ENCODE results near the gene MAP3K10. TPM values are rescaled to one million over a fixed set of nuclear protein-coding genes. Genes with fewer than 3 reads are reported as not detected.

The MAP3K10 gene
- total RNA-seq, 1 experiment from 2014 or later = 26.9 TPM

- no peaks in the 10 kb centered on the region for H3K36me3 ChIP-seq (ENCODE audit: low read depth)
- no peak overlapping the region for H3K4me2 ChIP-seq
- ChIA-PET POLR2A (ENCODE audit: unreplicated experiment) (no interaction called here), CTCF (no interaction called here)
- H3F3A ChIP-seq (ENCODE audit: insufficient read depth, low read depth) = peaks cover 15% of the 10 kb centered on the region; the same call in 1 of the 2 replicates
- no peaks in the 10 kb centered on the region for H3K27me3 ChIP-seq (ENCODE audit: insufficient read depth, low read depth)
- no peaks in the 10 kb centered on the region for H3K79me2 ChIP-seq (ENCODE audit: low read depth)
- no peak overlapping the region for H3K4me3 ChIP-seq
- H3K9me3 ChIP-seq (ENCODE audit: insufficient read depth, low read depth) = no peaks in the 10 kb centered on the region
- H3K27ac ChIP-seq = no peak overlapping the region
- H3K4me1 ChIP-seq (replicated peaks; ENCODE audit: insufficient read depth) = no peaks in the 10 kb centered on the region; the same call in 1 of the 2 replicates
- no peaks in the 10 kb centered on the region for H3K9me2 ChIP-seq (ENCODE audit: insufficient read depth)
- BruUV-seq (replicated peaks) = no TSS peak
- DNase-seq = no peak
- no peaks in the 10 kb centered on the region for H4K20me1 ChIP-seq (ENCODE audit: insufficient read depth)
- intact Hi-C loops (cut with micrococcal nuclease; ENCODE audit: unreplicated experiment) = no loop called here
- H2AFZ ChIP-seq = no peak overlapping the region
- TF ChIP-seq, protein P1, sequence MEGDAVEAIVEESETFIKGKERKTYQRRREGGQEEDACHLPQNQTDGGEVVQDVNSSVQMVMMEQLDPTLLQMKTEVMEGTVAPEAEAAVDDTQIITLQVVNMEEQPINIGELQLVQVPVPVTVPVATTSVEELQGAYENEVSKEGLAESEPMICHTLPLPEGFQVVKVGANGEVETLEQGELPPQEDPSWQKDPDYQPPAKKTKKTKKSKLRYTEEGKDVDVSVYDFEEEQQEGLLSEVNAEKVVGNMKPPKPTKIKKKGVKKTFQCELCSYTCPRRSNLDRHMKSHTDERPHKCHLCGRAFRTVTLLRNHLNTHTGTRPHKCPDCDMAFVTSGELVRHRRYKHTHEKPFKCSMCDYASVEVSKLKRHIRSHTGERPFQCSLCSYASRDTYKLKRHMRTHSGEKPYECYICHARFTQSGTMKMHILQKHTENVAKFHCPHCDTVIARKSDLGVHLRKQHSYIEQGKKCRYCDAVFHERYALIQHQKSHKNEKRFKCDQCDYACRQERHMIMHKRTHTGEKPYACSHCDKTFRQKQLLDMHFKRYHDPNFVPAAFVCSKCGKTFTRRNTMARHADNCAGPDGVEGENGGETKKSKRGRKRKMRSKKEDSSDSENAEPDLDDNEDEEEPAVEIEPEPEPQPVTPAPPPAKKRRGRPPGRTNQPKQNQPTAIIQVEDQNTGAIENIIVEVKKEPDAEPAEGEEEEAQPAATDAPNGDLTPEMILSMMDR (conservative IDR thresholded peaks at IDR 0.05) = no peak
- TF ChIP-seq EZH2 (IDR thresholded peaks at IDR 0.05; ENCODE audit: low read depth) = no peak
These were observed 38.7 kb downstream of the MAP3K10 start for GRCh38 chr19:40229926-40230417.

DNA sequence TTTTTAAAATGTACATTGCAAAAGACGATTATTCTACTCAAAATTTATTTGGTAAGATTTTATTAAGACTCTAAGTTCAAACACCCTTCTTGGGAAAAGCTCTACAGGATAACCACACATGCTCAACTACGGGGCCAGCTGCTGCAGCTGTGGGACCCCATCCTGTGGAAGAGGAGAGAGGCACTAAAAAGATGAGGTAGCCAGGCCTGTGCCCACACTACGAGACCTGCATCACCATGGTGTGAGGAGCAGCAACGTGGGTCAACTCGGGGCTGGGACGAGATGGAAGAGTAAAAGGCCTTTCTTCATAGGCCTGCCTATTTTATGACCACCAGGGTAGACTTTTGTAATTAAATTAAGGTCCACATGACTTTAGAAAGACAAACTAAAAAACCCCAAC, 39.8 kb downstream of the MAP3K10 start:
- H3K4me1 ChIP-seq (replicated peaks; ENCODE audit: insufficient read depth) = no peaks in the 10 kb centered on the region
- ChIA-PET POLR2A (ENCODE audit: unreplicated experiment) (no interaction called here), CTCF (no interaction called here)
- intact Hi-C loops (cut with micrococcal nuclease; ENCODE audit: unreplicated experiment) = no loop called here
- no peak overlapping the region for H3K27ac ChIP-seq
- no peaks in the 10 kb centered on the region for H3K36me3 ChIP-seq (ENCODE audit: low read depth)
- H2AFZ ChIP-seq = no peak overlapping the region
- H3K9me2 ChIP-seq (ENCODE audit: insufficient read depth) = no peaks in the 10 kb centered on the region
- H4K20me1 ChIP-seq (ENCODE audit: insufficient read depth) = no peaks in the 10 kb centered on the region
- no peak for TF ChIP-seq EZH2 (IDR thresholded peaks at IDR 0.05; ENCODE audit: low read depth)
- TF ChIP-seq, protein P1 (conservative IDR thresholded peaks at IDR 0.05) = no peak
- no peak overlapping the region for H3K4me2 ChIP-seq
- H3K27me3 ChIP-seq (ENCODE audit: insufficient read depth, low read depth) = no peaks in the 10 kb centered on the region
- H3F3A ChIP-seq (ENCODE audit: insufficient read depth, low read depth) = peaks cover 11% of the 10 kb centered on the region; the same call in 1 of the 2 replicates
- no peak overlapping the region for H3K4me3 ChIP-seq
- no TSS peak for BruUV-seq (replicated peaks)
- DNase-seq = no peak
- H3K79me2 ChIP-seq (ENCODE audit: low read depth) = no peaks in the 10 kb centered on the region
- no peaks in the 10 kb centered on the region for H3K9me3 ChIP-seq (ENCODE audit: insufficient read depth, low read depth)

DNA sequence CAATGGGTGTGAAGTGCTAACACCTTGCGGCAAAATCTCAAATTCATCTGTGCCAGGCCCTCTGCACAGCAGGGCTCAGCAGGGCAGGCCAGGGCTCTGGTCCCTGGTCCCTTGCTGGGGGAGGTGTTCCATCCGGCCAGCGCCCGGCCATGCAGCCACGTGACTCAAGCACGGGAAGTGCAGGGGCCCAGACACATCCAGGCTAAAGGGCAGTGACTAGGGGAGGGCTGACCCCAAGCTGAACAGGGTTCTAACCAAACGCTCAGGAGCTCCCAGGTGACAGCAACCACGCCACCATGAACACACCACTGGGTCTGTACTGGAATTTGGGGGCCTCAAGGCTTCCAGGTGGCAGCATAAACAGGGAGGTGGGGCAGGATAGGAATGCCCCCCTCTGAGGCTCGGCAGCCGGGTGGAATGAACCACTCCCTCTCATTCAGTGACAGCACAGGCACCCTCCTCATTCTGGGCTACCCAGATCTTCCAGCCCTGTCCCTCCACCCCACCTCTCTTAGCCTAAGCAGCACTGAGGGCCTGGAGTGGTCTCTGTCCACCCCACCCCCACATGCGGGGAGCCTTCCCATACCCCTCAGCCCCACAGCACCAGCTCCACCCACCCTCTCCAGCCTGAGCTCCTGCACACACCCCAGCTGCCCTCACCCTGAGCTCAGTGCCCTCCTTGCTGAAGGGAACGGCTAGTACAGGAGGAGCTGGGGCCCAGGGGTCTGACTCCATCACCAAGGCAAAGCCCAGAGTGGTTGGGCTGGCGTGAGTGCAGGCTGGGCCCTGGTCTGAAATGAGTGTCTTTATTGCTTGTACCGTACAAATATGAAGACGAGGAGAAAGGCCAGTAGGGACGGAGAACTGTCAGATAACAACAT, 40.6 kb downstream of the MAP3K10 start:
- no peaks in the 10 kb centered on the region for H3K36me3 ChIP-seq (ENCODE audit: low read depth)
- TF ChIP-seq, protein P1 (conservative IDR thresholded peaks at IDR 0.05) = no peak
- ChIA-PET POLR2A (ENCODE audit: unreplicated experiment) (interaction anchor here (0.6 kb wide), 1 partner anchor 116 kb away, joined by 3 read pairs; no protein-coding TSS in a partner anchor), CTCF (no interaction called here)
- no TSS peak for BruUV-seq (replicated peaks)
- no peaks in the 10 kb centered on the region for H3K9me3 ChIP-seq (ENCODE audit: insufficient read depth, low read depth)
- H3K79me2 ChIP-seq (ENCODE audit: low read depth) = no peaks in the 10 kb centered on the region
- H3K4me2 ChIP-seq = no peak overlapping the region
- H4K20me1 ChIP-seq (ENCODE audit: insufficient read depth) = no peaks in the 10 kb centered on the region
- no peaks in the 10 kb centered on the region for H3K9me2 ChIP-seq (ENCODE audit: insufficient read depth)
- intact Hi-C loops (cut with micrococcal nuclease; ENCODE audit: unreplicated experiment) = no loop called here
- no peak overlapping the region for H3K27ac ChIP-seq
- no peaks in the 10 kb centered on the region for H3K27me3 ChIP-seq (ENCODE audit: insufficient read depth, low read depth)
- H3K4me3 ChIP-seq = no peak overlapping the region
- H3F3A ChIP-seq (ENCODE audit: insufficient read depth, low read depth) = peaks cover 11% of the 10 kb centered on the region; the same call in 1 of the 2 replicates
- H2AFZ ChIP-seq = no peak overlapping the region
- H3K4me1 ChIP-seq (replicated peaks; ENCODE audit: insufficient read depth) = no peaks in the 10 kb centered on the region
- DNase-seq = no peak
